Measurements from ENCODE around the gene LPIN1.

- TF ChIP-seq POLR2A (IDR thresholded peaks at IDR 0.05; ENCODE audit: low read length) (no peak), GATA1 (IDR thresholded peaks at IDR 0.05; ENCODE audit: low read depth, low read length) (no peak)
Measured at GRCh38 chr2:11761259-11761658, 14.8 kb downstream of the LPIN1 start.
